Right lobe of liver (tissue), 4 donors: ENCODE results near the gene EEF1A1.

Experiments used
- CTCF ChIP-seq, 4 donors: fragments of 200-600 bp in 3 of 4; fragments of 450-650 bp in 1 of 4; IDR thresholded peaks; one replicate each; pipeline versions ENCODE4 v1.5.1 to v1.8.0; 2016 to 2022; ENCODE audit warnings: antibody characterized with exemption in 4 of 4, mild to moderate bottlenecking in 2 of 4
- POLR2A ChIP-seq: fragments of 450-650 bp; IDR thresholded peaks from one replicate; pipeline ENCODE4 v1.6.1; 2017; ENCODE audit warnings: antibody characterized with exemption, mild to moderate bottlenecking
- donor health status: DM: no; HTN: no; CAD: no.
- donor health status: DM: no; HTN: no; CAD: no.
- donor health status: DM: no; HTN: yes; CAD: no.

- TF ChIP-seq POLR2A = peak; percentile 29
- no peak for TF ChIP-seq CTCF (IDR thresholded peaks at IDR 0.05)
These were observed 636 bp upstream of the EEF1A1 start for GRCh38 chr6:73521351-73521985.
